GM19351 (cell line): ENCODE data around the gene SMAD6.
"Not testable (repeated sequence)": the region's sequence is repeated elsewhere in the genome, so short reads cannot be mapped to it uniquely, and the experiment has no call there.

ENCODE experiments used
- ATAC-seq: cut with Tn5 transposase; IDR thresholded peaks from one replicate; pipeline ENCODE4 v1.9.1; 2021; ENCODE audit warnings: mild to moderate bottlenecking, moderate library complexity; ENCODE audit not compliant: unreplicated experiment

Gene SMAD6

GRCh38 chr15:66816201-66816600 lies 114.2 kb downstream of the SMAD6 start:
- ATAC-seq = no peak

GRCh38 chr15:66819084-66819483 lies 117.0 kb downstream of the SMAD6 start:
- no peak for ATAC-seq

- ATAC-seq = no peak
Observed at GRCh38 chr15:66820481-66821176, 118.6 kb downstream of the SMAD6 start.

GRCh38 chr15:66821307-66821706 lies 119.3 kb downstream of the SMAD6 start:
- ATAC-seq = no peak

- ATAC-seq = no peak
Observed at GRCh38 chr15:66822114-66822513, 120.1 kb downstream of the SMAD6 start.

- no peak for ATAC-seq
Observed at GRCh38 chr15:66822576-66822975, 120.5 kb downstream of the SMAD6 start.

GRCh38 chr15:66823601-66824000 lies 121.6 kb downstream of the SMAD6 start:
- ATAC-seq = no peak

GRCh38 chr15:66824424-66824823 lies 122.4 kb downstream of the SMAD6 start:
- ATAC-seq = no peak

GRCh38 chr15:66825139-66825538 lies 123.1 kb downstream of the SMAD6 start:
- ATAC-seq = no peak

- no peak for ATAC-seq
Observed at GRCh38 chr15:66825731-66826130, 123.7 kb downstream of the SMAD6 start.

GRCh38 chr15:66826507-66826906 lies 124.5 kb downstream of the SMAD6 start:
- no peak for ATAC-seq

GRCh38 chr15:66827039-66827697 lies 125.1 kb downstream of the SMAD6 start:
- ATAC-seq = no peak

GRCh38 chr15:66827698-66828055 lies 125.6 kb downstream of the SMAD6 start:
- no peak for ATAC-seq

- not testable (repeated sequence) for ATAC-seq
Observed at GRCh38 chr15:66828817-66829541, 126.9 kb downstream of the SMAD6 start.

- ATAC-seq = no peak
Observed at GRCh38 chr15:66829551-66830121, 127.6 kb downstream of the SMAD6 start.

GRCh38 chr15:66830358-66830757 lies 128.3 kb downstream of the SMAD6 start:
- no peak for ATAC-seq

GRCh38 chr15:66830823-66831222 lies 128.8 kb downstream of the SMAD6 start:
- ATAC-seq = no peak

GRCh38 chr15:66831289-66831688 lies 129.3 kb downstream of the SMAD6 start:
- ATAC-seq = no peak

GRCh38 chr15:66831801-66832390 lies 129.9 kb downstream of the SMAD6 start:
- no peak for ATAC-seq
